Spleen (tissue), 11 donors: Measurements from ENCODE around the gene CKMT1B. TPM values are rescaled to one million over a fixed set of nuclear protein-coding genes. Genes with fewer than 3 reads are reported as not detected.
"Not testable (repeated sequence)": the region's sequence is repeated elsewhere in the genome, so short reads cannot be mapped to it uniquely, and the experiment has no call there.

Source experiments
- DNase-seq: peaks from one replicate; pipeline ENCODE4 v3.0.0-alpha.2; 2020
- H3K27ac ChIP-seq, 8 donors: fragments of 200-600 bp; sonication (generic) in 7 of 8; 1 replicate in 4 of 8; 2 replicates in 4 of 8; pipeline versions ENCODE4 v1.5.0 to v1.8.0; 2016 to 2021; ENCODE audit warnings: inconsistent platforms in 4 of 8, mild to moderate bottlenecking in 4 of 8, moderate library complexity in 1 of 8
- H3K27me3 ChIP-seq, 7 donors: fragments of 200-600 bp; sonication (generic) in 6 of 7; replicated peaks in 1 of 7; 1 replicate in 4 of 7; 2 replicates in 3 of 7; pipeline versions ENCODE4 v1.5.0 to v1.8.0; 2016 to 2021; ENCODE audit warnings: inconsistent platforms in 3 of 7, mild to moderate bottlenecking in 1 of 7
- H3K36me3 ChIP-seq, 6 donors: fragments of 200-600 bp; sonication (generic) in 5 of 6; 1 replicate in 4 of 6; 2 replicates in 2 of 6; pipeline versions ENCODE4 v1.5.0 to v1.8.0; 2016 to 2021; ENCODE audit warnings: inconsistent platforms in 2 of 6
- H3K4me1 ChIP-seq, 6 donors: fragments of 200-600 bp; sonication (generic) in 5 of 6; 1 replicate in 3 of 6; 2 replicates in 3 of 6; pipeline versions ENCODE4 v1.5.0 to v1.8.0; 2016 to 2021; ENCODE audit warnings: inconsistent platforms in 3 of 6
- H3K4me3 ChIP-seq, 8 donors: fragments of 200-600 bp; sonication (generic) in 7 of 8; 1 replicate in 4 of 8; 2 replicates in 4 of 8; pipeline versions ENCODE4 v1.5.0 to v1.8.0; 2016 to 2021; ENCODE audit warnings: inconsistent platforms in 4 of 8, mild to moderate bottlenecking in 4 of 8, moderate library complexity in 2 of 8
- H3K9me3 ChIP-seq, 8 donors: fragments of 200-600 bp; sonication (generic) in 7 of 8; 1 replicate in 4 of 8; 2 replicates in 4 of 8; pipeline versions ENCODE4 v1.5.0 to v1.8.0; 2016 to 2021; ENCODE audit warnings: inconsistent platforms in 4 of 8
- WGBS, 5 donors: extraction: QIAGEN DNeasy Blood & Tissue Kit in 3 of 5; methylation state at CpG; one replicate each; pipeline versions ENCODE4 v1.1.5 to v1.1.7; 2013 to 2018; 5-methylcytosine and 5-hydroxymethylcytosine counted together
- intact Hi-C: fragments of 100-400 bp; cut with DNase I; formaldehyde crosslinking; loops from one replicate; pipeline ENCODE4 v1.15.0; 2023; ENCODE audit warnings: low total_unique reads
- polyA plus RNA-seq, 3 donors: library from polyadenylated mRNA; stranded (reverse); fragments of 200-250 nt; gene quantifications; one replicate each; pipeline ENCODE4 v1.2.1, GENCODE V29; 2013
- total RNA-seq, 7 donors: library from RNA; depleted of rRNA in 3 of 7; stranded (reverse); fragments of >200 nt in 3 of 7; fragmentation: NEBNext Ultra II Directional in 4 of 7; extraction: Animal tissue kit (Norgen Biotek cat#: 25700) in 4 of 7; gene quantifications; one replicate each; pipeline versions ENCODE4 v1.1.0 to v1.2.1, GENCODE V29; 2016 to 2021
- donor health status: healthy with polysubstance abuse.
- donor health status: DM: no; HTN: no; CAD: no; lungs with moderate emphysema.
- donor health status: DM: no; HTN: no; CAD: no.
- donor health status: Bipolar disorder and iron deficiency.
- donor health status: healthy.
- donor health status: DM: no; HTN: no; CAD: no.
- donor health status: DM: yes; HTN: yes; CAD: no.

Gene CKMT1B
- total and polyA plus RNA-seq, 10 donors: 0.06 to 0.28 (median 0.21) TPM; not detected in 7

GRCh38 chr15:43589778-43590466, 3.9 kb upstream of the CKMT1B start, which contains the start of gene PPIP5K1:
PPIP5K1 (minus strand) TSS chr15:43590208; CDS start chr15:43584504, 5,704 bp downstream.
- H3K27ac ChIP-seq, intact Hi-C loops, H3K36me3 ChIP-seq, H3K27me3 ChIP-seq, H3K4me3 ChIP-seq, H3K4me1 ChIP-seq, H3K9me3 ChIP-seq, DNase-seq: not testable (repeated sequence)
- WGBS, 5 donors: no CpG with 5 or more reads among the region's 54 CpGs

GRCh38 chr15:43592841-43593240, 986 bp upstream of the CKMT1B start:
- H3K27ac ChIP-seq, H3K9me3 ChIP-seq, intact Hi-C loops, H3K27me3 ChIP-seq, H3K36me3 ChIP-seq, H3K4me1 ChIP-seq, H3K4me3 ChIP-seq: not testable (repeated sequence)
- DNase-seq: peak; percentile 25
- 26 to 40% (median 35%) methylated on average over 4 of the region's 8 CpGs for WGBS, 5 donors

- H3K36me3 ChIP-seq, H3K27ac ChIP-seq, H3K27me3 ChIP-seq, intact Hi-C loops, DNase-seq, H3K9me3 ChIP-seq, H3K4me1 ChIP-seq, H3K4me3 ChIP-seq: not testable (repeated sequence)
- 76 to 89% (median 84%) methylated on average over 5 to 6 of the region's 6 CpGs for WGBS, 5 donors
Observed at GRCh38 chr15:43599131-43599530, 5.3 kb downstream of the CKMT1B start.

GRCh38 chr15:43600200-43600599, 6.4 kb downstream of the CKMT1B start:
- H3K4me1 ChIP-seq, H3K9me3 ChIP-seq, H3K36me3 ChIP-seq, H3K4me3 ChIP-seq, H3K27ac ChIP-seq, intact Hi-C loops, H3K27me3 ChIP-seq, DNase-seq: not testable (repeated sequence)
- WGBS, 5 donors: no CpG with 5 or more reads among the region's 2 CpGs

GRCh38 chr15:43602233-43602632, 8.4 kb downstream of the CKMT1B start:
- H3K4me1 ChIP-seq, H3K36me3 ChIP-seq, H3K27me3 ChIP-seq, H3K9me3 ChIP-seq, H3K27ac ChIP-seq, DNase-seq, intact Hi-C loops, H3K4me3 ChIP-seq: not testable (repeated sequence)
- WGBS, 5 donors: 87 to 96% (median 89%) methylated on average over 6 of the region's 6 CpGs

- H3K27ac ChIP-seq, H3K4me3 ChIP-seq, DNase-seq, intact Hi-C loops, H3K4me1 ChIP-seq, H3K36me3 ChIP-seq, H3K9me3 ChIP-seq: not testable (repeated sequence)
- H3K27me3 ChIP-seq: peaks cover 0 to 15% (median 0%) of the 10 kb centered on the region in 7 donors
- 71 to 79% (median 78%) methylated on average over 3 of the region's 8 CpGs; no CpG with 5 or more reads in 2 of the 5 donors for WGBS, 5 donors
Observed at GRCh38 chr15:43617750-43618149, 23.9 kb downstream of the CKMT1B start.

- H3K36me3 ChIP-seq, intact Hi-C loops, H3K27ac ChIP-seq, H3K4me1 ChIP-seq, H3K9me3 ChIP-seq, DNase-seq, H3K4me3 ChIP-seq: not testable (repeated sequence)
- H3K27me3 ChIP-seq: peaks cover 0 to 21% (median 0%) of the 10 kb centered on the region in 7 donors
- WGBS, 5 donors: no CpG with 5 or more reads among the region's 2 CpGs
Observed at GRCh38 chr15:43618700-43619099, 24.9 kb downstream of the CKMT1B start, which contains the start of gene STRC. STRC (minus strand) TSS chr15:43618800; CDS start chr15:43618722, 78 bp downstream.

- H3K9me3 ChIP-seq, H3K27ac ChIP-seq, H3K4me1 ChIP-seq, H3K4me3 ChIP-seq, intact Hi-C loops, DNase-seq, H3K36me3 ChIP-seq: not testable (repeated sequence)
- 71 to 87% (median 81%) methylated on average over 3 to 6 of the region's 7 CpGs for WGBS, 5 donors
- H3K27me3 ChIP-seq: peaks cover 0 to 26% (median 0%) of the 10 kb centered on the region in 7 donors
Observed at GRCh38 chr15:43622068-43622799, 28.4 kb downstream of the CKMT1B start.
